NB4 (cell line): ENCODE data around the gene XPOT.
A peak's percentile ranks its signal among the peaks of the same experiment; 100 is the strongest.

ENCODE experiments used
- DNase-seq: peaks from one replicate; pipeline ENCODE4 v3.0.0; 2010; ENCODE audit warnings: low read depth
- H3K4me3 ChIP-seq: one replicate; pipeline ENCODE4 v1.5.1; 2011; ENCODE audit warnings: mild to moderate bottlenecking, low read depth, low read length, moderate library complexity
- CTCF ChIP-seq: IDR thresholded peaks from one replicate; pipeline ENCODE4 v1.5.1; 2012; ENCODE audit warnings: low read depth, low read length
- MAX ChIP-seq: IDR thresholded peaks from 2 replicates; pipeline ENCODE4 v1.6.1; 2011; ENCODE audit warnings: low read depth, low read length
- MYC ChIP-seq: IDR thresholded peaks from 2 replicates; pipeline ENCODE4 v1.6.1; 2011; ENCODE audit warnings: low read depth, low read length
- POLR2A ChIP-seq: IDR thresholded peaks from 2 replicates; pipeline ENCODE4 v1.6.1; 2011; ENCODE audit warnings: mild to moderate bottlenecking; ENCODE audit not compliant: insufficient read length; ENCODE audit errors: extremely low read depth

The XPOT gene

GRCh38 chr12:64450711-64451486, 46.7 kb downstream of the XPOT start:
- H3K4me3 ChIP-seq: peak overlapping the region; percentile 85
- TF ChIP-seq CTCF (no peak), MAX (no peak), POLR2A (no peak), MYC (no peak)
- DNase-seq: peak; percentile 78

GRCh38 chr12:64451687-64452558, 47.7 kb downstream of the XPOT start, which contains the start of gene TBK1:
TBK1 (plus strand) TSS chr12:64452120; CDS start chr12:64455871, 3,751 bp downstream.
- TF ChIP-seq POLR2A (peak; percentile 53), CTCF (no peak), MYC (peak; percentile 61), MAX (peak; percentile 97)
- peak within 1 kb of the TSS; percentile 85 for H3K4me3 ChIP-seq
- peak; percentile 93 for DNase-seq

GRCh38 chr12:64452559-64453329, 48.6 kb downstream of the XPOT start:
- peak; percentile 72 for DNase-seq
- peak overlapping the region; percentile 85 for H3K4me3 ChIP-seq
- TF ChIP-seq MYC (no peak), MAX (no peak), CTCF (no peak), POLR2A (no peak)

- H3K4me3 ChIP-seq: no peak overlapping the region
Observed at GRCh38 chr12:64455506-64455905, 51.3 kb downstream of the XPOT start.

More at GRCh38 chr12:64455506-64455905, 51.3 kb downstream of the XPOT start:
- DNase-seq: no peak
- no peak for TF ChIP-seq POLR2A
- no peak for TF ChIP-seq CTCF
